GM19328 (cell line): ENCODE measurements around the gene C8G.

Experiments used
- ATAC-seq: cut with Tn5 transposase; IDR thresholded peaks from one replicate; pipeline ENCODE4 v1.9.1; 2021; ENCODE audit warnings: mild to moderate bottlenecking, moderate library complexity; ENCODE audit not compliant: unreplicated experiment

C8G gene

GRCh38 chr9:136964833-136965422, 19.9 kb downstream of the C8G start:
- ATAC-seq: no peak

- no peak for ATAC-seq
These were observed 20.9 kb downstream of the C8G start for GRCh38 chr9:136965771-136966484.

GRCh38 chr9:136968333-136969127, 23.5 kb downstream of the C8G start:
- no peak for ATAC-seq

- no peak for ATAC-seq
These were observed 24.1 kb downstream of the C8G start for GRCh38 chr9:136969150-136969549.

GRCh38 chr9:136969774-136970173, 24.7 kb downstream of the C8G start:
- ATAC-seq: no peak

GRCh38 chr9:136970361-136970760, 25.3 kb downstream of the C8G start:
- ATAC-seq: no peak

GRCh38 chr9:136971746-136972145, 26.7 kb downstream of the C8G start:
- no peak for ATAC-seq

GRCh38 chr9:136972335-136972734, 27.3 kb downstream of the C8G start:
- ATAC-seq: no peak

GRCh38 chr9:136972743-136973142, 27.7 kb downstream of the C8G start:
- no peak for ATAC-seq

- no peak for ATAC-seq
These were observed 28.9 kb downstream of the C8G start for GRCh38 chr9:136973618-136974617.

GRCh38 chr9:136974817-136975535, 29.9 kb downstream of the C8G start:
- ATAC-seq: no peak

GRCh38 chr9:136975644-136976043, 30.6 kb downstream of the C8G start:
- ATAC-seq: no peak

- no peak for ATAC-seq
These were observed 32.2 kb downstream of the C8G start, which contains the start of gene PTGDS for GRCh38 chr9:136977223-136977622. Gene PTGDS, plus strand, starts transcription at chr9:136977504. Its CDS starts 75 bp downstream, at chr9:136977579.

GRCh38 chr9:136977649-136978072, 32.6 kb downstream of the C8G start:
- no peak for ATAC-seq

GRCh38 chr9:136978073-136978864, 33.2 kb downstream of the C8G start:
- no peak for ATAC-seq

- no peak for ATAC-seq
These were observed 34.0 kb downstream of the C8G start for GRCh38 chr9:136978865-136979544.

- no peak for ATAC-seq
These were observed 34.9 kb downstream of the C8G start for GRCh38 chr9:136979769-136980587.
